GM19023 (cell line): Measurements from ENCODE around the gene ARAP1.

Experiments
- ATAC-seq: cut with Tn5 transposase; IDR thresholded peaks from one replicate; pipeline ENCODE4 v1.9.1; 2021; ENCODE audit warnings: mild to moderate bottlenecking, moderate library complexity; ENCODE audit not compliant: unreplicated experiment

ARAP1 gene

GRCh38 chr11:72764503-72764902 lies 12.3 kb upstream of the ARAP1 start:
- ATAC-seq: no peak

GRCh38 chr11:72763823-72764222 lies 11.6 kb upstream of the ARAP1 start:
- no peak for ATAC-seq

GRCh38 chr11:72762641-72763304 lies 10.6 kb upstream of the ARAP1 start:
- ATAC-seq: no peak

- no peak for ATAC-seq
Observed at GRCh38 chr11:72760539-72761405, 8.6 kb upstream of the ARAP1 start.

- ATAC-seq: no peak
Observed at GRCh38 chr11:72759468-72759985, 7.3 kb upstream of the ARAP1 start.

GRCh38 chr11:72758690-72759389 lies 6.6 kb upstream of the ARAP1 start:
- ATAC-seq: no peak

GRCh38 chr11:72758304-72758689 lies 6.1 kb upstream of the ARAP1 start:
- no peak for ATAC-seq

- no peak for ATAC-seq
Observed at GRCh38 chr11:72755713-72756285, 3.6 kb upstream of the ARAP1 start.

- ATAC-seq: no peak
Observed at GRCh38 chr11:72754544-72755155, 2.4 kb upstream of the ARAP1 start.

- no peak for ATAC-seq
Observed at GRCh38 chr11:72754149-72754543, 1.9 kb upstream of the ARAP1 start.

GRCh38 chr11:72753341-72754148 lies 1.3 kb upstream of the ARAP1 start:
- no peak for ATAC-seq

- no peak for ATAC-seq
Observed at GRCh38 chr11:72751116-72752087, 806 bp downstream of the ARAP1 start.

GRCh38 chr11:72750556-72751115 lies 1.6 kb downstream of the ARAP1 start:
- ATAC-seq: no peak

- no peak for ATAC-seq
Observed at GRCh38 chr11:72750086-72750485, 2.1 kb downstream of the ARAP1 start.

GRCh38 chr11:72747289-72747855 lies 4.8 kb downstream of the ARAP1 start:
- ATAC-seq: no peak

- no peak for ATAC-seq
Observed at GRCh38 chr11:72746821-72747220, 5.4 kb downstream of the ARAP1 start.

GRCh38 chr11:72745925-72746550 lies 6.2 kb downstream of the ARAP1 start:
- no peak for ATAC-seq

- ATAC-seq: no peak
Observed at GRCh38 chr11:72745511-72745910, 6.7 kb downstream of the ARAP1 start.
